Measurements from ENCODE around the gene TTC9B.

TTC9B gene

DNA sequence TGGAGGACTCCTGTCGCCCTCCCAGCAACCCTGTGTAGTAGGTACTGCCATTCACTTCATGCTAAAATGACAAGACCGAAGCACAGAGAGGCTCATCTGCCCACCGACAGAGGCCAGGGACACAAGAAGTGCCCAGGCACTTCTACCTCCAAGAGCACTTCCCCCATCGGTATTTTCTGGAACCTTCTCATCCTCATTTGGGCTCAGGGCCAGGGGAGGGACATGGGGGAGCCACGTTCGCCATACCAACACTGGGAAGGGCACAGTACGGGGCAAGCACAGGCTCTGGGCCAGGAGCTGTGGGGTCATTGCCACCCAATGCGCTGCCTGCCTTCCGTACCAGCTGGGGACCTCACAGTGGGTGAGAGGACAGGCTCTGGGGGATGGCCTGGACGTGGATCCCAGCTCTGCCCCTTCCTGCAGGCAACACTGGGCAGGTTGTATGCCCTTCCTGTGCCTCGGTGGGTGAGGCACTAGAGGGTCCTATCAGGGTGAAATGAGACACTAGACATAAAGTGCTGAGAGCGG, 29.6 kb upstream of the TTC9B start:
- DNase-seq (ENCODE audit: low spot score), result no peak

DNA sequence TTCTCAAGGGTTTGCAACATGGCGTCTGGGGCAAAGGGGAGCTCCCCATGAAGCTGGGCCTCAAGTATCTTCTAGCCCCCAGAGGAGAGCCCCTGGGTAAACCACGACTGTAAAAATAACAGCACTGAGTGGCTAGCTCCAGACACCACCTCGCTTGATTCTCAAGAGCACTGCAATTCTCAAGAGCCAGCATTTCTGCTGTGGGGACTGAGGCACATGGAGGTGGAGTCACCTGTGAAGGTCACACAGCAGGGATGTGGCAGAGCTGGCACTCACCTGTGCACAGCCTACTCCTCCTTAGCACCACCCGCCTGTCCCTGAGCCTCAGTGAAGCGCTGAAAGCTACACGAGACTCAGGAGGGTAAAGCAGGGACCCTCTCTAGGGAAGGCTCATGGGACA, 29.0 kb upstream of the TTC9B start:
- DNase-seq (ENCODE audit: low spot score), result no peak

DNA sequence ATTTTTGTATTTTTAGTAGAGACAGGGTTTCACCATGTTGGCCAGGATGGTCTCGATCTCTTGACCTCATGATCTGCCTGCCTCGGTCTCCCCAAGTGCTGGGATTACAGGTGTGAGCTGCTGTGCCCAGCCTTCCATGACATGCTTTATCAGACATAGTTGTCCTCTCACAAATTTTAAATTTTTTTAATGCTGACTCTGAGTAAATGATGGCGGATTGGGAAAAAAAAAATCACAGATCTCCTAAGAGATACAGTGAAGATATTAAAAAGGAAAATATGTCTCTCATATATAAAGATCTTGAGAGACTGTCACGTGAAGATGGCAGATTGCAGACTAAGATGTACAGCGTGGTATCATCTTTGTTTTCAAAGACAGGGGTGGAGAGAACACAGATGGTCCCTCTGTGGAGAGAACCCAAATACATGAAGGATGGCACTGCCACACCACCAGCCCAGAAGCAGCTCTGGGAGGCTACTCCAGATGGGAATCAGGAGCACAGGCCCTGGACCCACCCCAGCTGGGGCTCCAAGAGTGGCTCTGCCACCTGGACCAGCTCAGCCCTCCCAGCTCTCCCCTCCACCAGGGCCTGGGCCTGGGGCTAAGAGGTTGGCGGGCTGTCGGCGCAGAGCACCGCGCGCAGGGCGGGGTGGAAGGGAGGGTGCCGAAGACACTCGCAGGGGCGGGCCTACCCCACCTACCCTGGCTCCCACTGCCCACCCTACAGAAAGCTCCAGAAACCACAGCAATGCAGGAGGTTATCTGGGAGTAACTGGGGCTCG, 28.3 kb upstream of the TTC9B start:
- no peak for DNase-seq (ENCODE audit: low spot score)

DNA sequence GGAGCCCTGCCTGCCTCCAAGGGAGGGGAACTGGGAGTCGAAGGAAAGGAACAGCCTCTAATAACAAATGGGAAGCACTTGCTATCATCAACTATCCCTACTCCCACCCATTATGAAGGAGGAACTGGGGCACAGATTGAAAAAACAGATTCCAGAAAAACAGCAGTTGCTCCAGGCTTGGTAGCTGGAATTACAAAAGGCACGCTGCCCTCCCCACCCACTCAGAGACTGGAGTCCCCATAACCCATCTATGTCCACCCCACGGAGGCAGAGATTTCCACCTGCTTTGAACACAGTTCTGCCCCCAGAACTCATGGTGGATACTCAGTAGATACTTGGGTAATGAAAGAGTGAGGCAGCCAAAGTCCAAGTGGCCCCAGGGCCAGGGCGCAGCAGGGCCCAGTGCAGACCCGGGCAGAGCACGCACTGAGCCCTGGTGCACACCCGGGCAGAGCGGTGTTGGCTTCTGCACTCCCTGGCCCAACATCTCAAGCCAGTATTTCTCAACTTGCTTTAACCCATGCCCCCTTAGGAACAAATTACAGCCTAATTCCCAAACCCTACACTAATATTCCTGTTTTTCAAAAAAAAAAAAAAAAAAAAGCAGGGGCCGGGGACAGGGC, 27.4 kb upstream of the TTC9B start:
- no peak for DNase-seq (ENCODE audit: low spot score)

DNA sequence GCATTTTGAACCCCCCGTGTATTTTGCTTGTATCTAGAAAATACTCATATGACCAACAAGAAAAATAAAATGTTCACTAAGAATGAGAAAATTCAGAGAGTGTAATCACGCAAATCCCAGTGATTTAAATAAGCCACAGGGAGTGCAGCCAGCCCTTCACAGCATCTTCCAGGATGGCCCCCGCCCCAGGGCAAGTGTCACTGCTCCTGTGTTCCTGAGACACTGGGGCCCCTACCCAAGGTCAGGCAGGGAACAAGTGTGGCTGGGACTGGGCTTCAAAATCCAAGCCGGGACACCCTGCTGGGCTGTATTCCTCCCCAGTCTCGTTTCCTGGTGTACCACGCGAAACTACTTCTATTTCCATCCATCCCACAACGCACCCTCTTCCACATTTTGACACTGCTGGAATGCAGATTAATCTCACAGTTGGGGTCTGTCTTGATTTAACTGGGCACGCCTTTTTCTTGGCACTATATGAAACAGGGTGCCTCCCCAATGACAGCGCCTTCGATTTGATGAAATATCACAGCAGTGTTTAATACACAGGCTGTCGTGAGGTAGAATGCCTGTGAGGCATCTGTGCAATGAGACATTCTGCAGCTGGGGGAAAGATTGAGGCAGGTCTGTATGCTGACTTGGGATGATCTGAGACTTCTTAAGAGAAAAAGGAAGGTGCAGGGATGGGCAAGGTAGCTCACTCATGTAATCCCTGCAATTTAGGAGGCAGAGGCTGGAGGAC, 26.6 kb upstream of the TTC9B start:
- DNase-seq (ENCODE audit: low spot score), result no peak

DNA sequence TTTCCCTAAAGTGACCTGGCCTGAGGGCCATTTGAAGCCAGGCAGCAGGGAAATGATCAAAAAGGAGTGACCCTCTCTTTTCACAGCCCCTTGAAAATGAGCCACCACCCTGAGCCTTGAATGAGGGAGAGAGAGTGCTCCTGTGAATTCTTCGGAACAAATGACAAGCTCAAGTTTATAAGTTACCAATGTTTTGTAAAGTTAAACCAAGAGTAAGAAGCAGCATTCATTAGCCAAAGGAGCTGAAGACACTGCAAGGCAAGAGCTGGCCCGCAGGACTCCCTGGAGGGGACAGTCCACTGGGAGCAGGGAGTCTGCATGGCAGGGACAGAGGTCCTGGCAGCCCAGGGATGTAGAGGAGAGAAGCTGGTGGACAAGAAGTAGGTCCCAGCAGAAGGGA, 25.0 kb upstream of the TTC9B start:
- DNase-seq (ENCODE audit: low spot score), result no peak

DNA sequence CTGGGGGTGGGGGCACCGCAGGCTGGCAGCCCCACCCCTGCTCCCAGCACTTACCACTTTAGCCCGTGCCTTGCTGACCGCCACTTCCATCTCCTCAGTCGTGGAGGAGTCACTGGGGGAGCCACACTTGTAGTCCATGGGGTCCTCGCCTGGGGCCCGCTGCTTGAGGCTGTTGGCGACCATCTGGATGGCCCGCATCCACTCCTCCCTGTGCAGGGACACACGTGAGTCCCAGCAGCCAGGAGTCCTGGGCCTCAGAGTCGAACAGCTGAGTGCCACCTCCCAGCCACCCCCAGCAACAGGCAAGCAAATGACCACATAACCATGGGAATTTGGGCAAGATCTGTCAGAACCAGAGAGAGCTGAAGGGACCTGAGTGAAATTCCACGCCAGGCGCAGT, 24.3 kb upstream of the TTC9B start:
- DNase-seq (ENCODE audit: low spot score), result no peak

DNA sequence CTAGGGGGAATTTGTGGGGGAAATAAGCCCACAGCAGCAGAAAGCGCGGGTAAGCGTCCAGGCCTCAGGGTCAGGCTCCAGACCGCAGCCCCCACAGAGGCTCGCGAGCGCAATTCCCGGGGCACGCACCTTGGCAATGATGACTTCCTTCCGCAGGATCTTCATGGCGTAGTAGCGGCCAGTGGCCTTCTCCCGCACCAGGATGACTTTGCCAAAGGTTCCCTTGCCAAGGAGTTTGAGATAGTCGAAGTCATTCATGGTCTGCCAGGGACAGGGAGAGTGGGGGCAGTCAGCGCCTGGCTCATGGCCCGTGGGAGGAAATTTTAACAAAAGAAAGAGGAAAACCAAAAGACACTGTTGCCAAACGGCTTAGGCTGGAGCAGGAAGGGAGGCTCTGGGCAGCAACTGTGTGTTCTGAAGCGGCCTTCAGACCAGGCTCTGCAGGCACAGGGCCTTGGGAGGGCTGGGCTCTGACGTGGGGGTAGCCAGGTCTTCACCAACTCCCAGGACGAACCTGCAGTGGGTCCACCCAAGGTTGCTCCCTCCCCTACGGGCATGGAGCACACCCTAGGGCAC, 23.7 kb upstream of the TTC9B start:
- no peak for DNase-seq (ENCODE audit: low spot score)

DNA sequence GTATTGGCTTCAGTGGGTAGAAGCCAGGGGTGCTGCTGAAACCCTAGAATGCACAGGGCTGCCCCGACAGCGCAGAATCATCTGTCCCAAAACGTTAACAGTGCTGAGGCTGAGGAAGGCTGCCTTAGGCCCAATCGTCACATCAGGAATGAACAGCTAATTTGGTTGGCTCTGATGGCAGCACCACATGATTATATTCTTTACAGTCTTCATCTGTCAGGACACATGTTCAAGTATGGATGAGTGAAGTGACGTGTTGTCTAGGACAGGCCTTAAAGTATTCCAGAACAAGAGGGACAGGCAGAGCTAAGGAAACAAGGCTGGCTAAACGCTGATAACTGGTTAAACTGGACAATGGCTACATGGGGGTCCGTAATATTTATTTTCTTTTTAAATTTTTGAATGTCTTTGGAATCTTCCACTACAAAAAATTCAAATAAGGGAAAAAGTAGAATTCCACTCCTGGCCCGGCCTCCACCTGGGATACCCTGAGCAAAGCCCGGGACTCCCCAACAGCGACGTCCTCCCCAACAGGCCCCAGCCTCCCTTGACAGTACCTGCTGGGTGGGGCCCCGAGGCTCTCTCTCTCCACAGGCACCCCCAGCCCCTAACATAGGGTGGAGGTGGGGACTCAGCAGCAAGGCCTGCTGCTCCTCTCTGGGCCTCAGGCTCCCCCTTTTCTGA, 23.1 kb upstream of the TTC9B start:
- DNase-seq (ENCODE audit: low spot score), result no peak

DNA sequence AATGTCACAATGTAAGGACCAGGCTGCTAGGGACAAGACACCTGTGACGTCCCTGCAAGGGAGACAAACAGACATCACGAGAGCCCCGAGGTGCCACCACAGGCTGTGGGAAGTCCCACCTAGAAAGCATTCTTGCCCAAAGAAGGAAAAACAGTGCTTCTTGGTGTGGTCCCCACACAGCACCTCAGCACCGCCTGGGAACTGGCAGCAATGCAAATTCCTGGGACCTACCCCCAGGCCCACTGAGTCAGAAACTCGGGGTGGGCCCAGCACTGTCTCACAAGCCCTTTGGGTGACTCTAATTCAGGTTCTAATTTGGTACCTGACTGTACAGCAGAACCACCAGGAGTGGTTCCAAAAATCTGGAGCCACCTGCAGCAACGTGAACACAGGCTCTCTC, 22.1 kb upstream of the TTC9B start:
- no peak for DNase-seq (ENCODE audit: low spot score)

DNA sequence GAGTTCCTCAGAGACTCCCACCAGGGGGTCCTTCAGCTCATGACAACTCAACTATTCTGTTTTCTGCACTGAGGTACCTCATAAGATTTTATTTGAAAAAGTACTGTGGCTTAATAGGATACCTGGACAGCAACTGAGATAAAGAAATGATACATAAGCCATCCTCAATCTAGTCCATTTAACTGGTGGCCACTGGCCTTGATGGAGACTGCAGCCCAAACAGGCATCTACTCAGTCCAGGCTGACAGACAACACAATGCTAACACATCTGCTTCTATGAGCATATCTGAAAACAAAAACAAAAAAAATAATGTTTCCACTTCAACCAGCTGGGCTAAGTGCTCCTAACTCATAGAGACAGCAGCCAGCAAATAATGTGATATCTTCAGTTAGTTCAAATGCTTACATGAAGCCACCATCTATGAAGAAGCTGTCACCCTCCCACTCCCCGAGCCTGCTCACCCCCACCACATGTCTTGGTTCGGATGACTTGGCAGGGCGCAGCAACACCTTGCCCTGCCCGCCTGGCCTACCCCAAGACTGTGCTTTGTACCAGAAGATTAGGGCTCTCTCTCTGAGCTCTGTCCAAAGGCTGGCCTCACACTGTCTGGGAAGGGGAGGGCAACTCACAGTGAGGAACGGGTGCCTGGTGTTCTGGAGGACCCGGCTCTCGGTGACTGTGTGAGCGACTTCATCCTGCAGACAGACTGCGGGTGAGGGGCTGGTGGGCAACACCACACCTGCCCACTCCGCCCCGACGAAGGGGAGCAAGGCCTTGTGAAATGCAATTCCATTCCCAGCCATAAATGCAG, 21.4 kb upstream of the TTC9B start:
- DNase-seq (ENCODE audit: low spot score), result no peak

DNA sequence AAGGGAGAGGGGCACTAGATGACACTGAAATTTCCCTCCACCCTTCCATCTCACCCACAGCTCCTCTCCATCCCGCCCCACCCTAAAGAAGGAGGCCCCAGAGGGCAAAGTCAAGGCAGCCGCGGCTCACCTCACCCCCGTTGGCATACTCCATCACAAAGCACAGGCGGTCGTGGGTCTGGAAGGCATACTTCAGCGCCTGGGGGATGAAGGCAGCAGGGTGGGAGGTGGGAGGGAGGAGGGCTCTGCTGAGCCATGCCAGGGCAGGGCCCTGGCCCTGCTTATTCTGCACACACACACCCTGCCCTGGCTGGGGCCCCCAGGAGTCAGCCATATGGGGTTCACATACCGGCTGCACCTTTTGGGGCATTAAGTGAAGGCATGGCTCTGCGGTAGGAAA, 20.6 kb upstream of the TTC9B start:
- no peak for DNase-seq (ENCODE audit: low spot score)

DNA sequence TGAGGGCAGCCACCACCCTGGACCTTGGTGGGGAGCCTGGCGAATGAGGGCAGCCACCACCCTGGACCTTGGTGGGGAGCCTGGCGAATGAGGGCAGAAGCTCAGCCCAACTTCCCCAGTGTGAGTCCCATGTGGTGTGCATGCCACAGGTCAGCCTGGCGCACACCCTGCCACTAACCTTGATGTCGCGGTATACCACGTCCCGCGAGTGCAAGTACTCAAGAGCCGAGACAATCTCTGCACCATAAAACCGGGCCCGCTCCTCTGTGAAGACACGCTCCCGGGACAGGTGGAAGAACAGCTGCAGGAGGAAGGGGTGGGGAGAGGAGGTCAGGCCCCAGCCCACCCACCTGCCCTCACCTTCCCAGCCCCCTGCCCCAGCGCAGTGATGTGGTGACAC, 19.6 kb upstream of the TTC9B start:
- DNase-seq (ENCODE audit: low spot score), result no peak

DNA sequence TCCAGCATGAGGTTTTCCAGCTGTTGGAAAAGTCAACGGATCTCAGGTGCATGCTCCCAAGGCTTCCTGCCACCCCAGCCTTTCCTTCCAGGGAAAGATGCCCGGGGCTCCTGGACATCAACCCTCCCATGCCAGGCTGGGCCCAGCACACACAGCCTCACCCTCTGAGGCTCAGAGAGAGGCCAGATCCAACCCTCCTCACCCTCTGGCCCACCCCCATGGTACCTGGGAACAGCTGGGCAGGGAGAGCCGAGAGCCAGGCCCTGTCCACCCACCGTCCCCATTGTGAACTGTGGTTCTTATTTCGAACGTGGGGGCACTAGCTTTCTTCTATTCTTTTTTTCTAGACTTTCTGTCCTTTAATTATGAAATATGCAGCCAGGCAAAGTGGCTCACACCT, 18.2 kb upstream of the TTC9B start:
- no peak for DNase-seq (ENCODE audit: low spot score)

DNA sequence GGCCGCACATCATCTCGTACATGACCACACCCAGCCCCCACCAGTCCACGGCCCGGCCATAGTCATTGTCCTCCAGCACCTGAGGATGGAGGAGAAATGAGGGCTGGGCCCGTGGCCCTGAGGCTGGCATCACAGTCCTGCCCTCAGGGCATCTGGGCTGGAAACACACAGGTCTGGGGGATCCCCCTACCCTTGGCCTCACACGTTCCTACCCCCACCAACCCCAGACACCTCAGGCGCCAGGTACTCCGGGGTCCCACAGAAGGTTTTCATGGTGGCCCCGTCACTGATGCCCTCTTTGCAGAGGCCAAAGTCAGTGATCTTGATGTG, 17.8 kb upstream of the TTC9B start:
- DNase-seq (ENCODE audit: low spot score), result no peak

DNA sequence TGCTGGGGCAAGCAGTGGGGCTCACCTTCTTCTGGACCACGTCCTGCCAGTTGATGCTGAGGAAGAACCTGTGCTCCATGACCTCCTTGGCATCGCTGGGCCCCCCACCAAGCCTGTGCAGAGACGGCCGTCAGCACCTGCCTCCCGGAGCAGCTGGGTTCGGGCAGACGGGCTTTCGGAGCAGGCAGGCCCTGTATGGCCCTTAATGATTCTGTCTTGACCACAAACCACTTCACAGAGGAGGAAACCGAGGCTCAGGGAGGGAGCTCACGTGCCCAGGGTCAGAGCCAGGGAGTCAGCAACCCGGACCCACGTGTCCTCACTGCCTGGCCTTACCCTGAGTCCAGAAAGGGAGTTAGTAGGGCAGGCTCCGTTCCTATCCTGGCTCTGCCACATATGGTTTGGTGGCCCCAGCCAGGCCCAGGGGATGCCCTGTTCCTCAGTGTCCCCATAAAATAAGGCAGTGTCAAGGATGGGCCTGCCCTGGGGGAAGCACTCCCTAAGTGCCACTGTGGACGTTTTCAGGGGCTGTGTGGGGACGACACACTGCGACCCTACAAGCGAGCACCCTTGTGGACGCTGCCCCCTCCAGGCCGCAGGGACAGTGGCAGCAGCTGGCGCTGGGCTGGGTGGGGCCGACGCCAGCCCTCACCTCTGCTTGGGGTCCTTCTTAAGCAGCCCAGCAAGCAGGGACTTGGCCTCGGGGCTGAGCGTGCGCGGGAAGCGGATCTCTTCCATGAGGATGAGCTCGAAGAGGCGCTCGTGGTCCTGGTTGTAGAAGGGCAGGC, 17.2 kb upstream of the TTC9B start:
- no peak for DNase-seq (ENCODE audit: low spot score)

DNA sequence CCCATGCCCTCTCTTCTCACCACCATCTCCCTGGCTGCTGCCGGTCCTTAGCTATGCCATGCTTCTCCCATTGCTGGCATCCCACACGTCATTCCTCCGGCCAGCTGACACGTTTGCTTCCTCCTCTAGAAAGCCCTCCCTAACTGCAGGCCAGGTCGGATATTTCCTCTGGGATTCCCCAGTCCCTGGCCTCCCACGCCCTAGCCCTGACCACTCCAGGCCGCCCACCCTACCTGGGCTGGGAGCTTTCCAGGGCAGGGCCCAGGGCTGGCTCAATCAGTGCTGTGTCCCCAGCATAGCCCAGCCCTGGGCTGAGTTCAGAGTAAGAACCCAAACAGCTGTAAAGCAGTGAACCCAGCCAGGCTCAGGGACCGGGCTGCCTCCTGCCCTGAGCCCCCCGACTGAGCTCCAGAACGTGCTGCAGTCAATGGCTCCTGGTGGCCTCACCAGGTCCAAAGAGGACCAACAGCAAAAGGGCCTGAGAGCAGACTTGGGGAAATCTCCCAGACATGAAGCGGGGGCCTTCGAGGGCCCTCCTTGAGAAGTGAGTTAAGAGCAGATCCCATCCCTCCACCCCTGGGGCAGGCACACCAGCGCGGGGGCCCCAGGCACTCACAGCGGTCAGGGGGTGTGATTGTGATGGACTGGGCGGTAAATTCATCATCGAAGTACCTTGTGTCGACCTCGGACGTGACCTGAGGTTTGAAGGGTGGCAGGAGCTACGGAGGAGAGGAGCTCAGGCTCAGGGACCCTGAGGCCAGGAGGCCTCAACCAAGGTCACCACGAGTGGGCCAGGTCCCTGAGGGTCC, 16.4 kb upstream of the TTC9B start:
- no peak for DNase-seq (ENCODE audit: low spot score)

DNA sequence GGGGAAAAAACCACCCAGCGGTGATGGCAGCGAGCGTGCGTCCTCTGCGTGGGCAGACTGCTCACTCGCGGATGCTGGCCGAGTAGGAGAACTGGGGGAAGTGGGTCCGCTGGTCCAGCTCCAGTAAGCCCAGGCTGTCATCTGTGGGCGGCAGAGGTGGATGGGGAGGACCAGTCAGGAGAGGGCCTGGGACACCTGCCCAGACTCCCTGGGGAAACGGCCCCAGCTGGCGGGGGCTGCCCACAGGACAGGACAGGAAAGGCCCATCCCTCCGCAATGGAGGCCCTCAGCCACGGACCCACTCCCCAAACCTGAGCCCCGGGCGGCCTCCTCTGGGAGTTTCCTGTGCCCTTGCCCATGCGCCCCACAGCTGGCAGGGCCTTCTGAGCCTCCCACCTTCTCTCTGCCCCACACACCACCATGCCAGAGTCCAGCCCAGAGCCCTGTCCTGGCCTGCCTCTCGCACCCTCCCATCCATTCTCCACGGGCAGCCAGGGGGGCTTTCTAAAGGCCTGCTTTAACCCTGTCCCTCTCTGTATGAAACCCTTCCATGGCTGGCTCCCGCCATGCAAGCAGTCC, 15.7 kb upstream of the TTC9B start:
- DNase-seq (ENCODE audit: low spot score), result no peak
